HG02840 (cell line): ENCODE results near the gene ANTXR1.

Experiments used
- ATAC-seq: cut with Tn5 transposase; IDR thresholded peaks from one replicate; pipeline ENCODE4 v1.9.1; 2021; ENCODE audit warnings: mild to moderate bottlenecking, moderate library complexity, moderate number of reproducible peaks; ENCODE audit not compliant: unreplicated experiment, low FRiP score

The ANTXR1 gene

GRCh38 chr2:69089998-69090397 lies 77.0 kb downstream of the ANTXR1 start:
- no peak for ATAC-seq

- no peak for ATAC-seq
Observed at GRCh38 chr2:69090820-69091219, 77.8 kb downstream of the ANTXR1 start.

DNA sequence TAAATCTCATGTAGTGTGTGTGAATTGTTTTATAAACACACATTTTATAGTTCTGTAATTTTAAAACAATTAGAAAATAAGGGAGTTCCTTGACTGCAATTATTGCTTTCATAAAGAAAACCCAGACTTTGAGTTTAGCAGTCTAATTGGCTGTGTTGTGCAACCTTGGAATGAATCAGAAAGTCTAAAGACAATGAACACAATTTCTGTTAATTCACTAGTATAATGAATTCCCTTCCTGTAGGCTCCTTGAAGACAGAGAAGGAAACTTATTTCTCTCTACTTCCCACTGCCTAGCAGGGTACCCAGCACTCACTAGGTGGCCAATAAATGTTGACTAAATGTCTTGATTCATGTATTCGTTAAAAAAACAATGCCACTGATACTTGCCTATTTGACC lies 79.9 kb downstream of the ANTXR1 start:
- no peak for ATAC-seq

GRCh38 chr2:69095305-69095704 lies 82.3 kb downstream of the ANTXR1 start:
- ATAC-seq: no peak

- ATAC-seq: no peak
Observed at GRCh38 chr2:69096326-69097095, 83.5 kb downstream of the ANTXR1 start.

DNA sequence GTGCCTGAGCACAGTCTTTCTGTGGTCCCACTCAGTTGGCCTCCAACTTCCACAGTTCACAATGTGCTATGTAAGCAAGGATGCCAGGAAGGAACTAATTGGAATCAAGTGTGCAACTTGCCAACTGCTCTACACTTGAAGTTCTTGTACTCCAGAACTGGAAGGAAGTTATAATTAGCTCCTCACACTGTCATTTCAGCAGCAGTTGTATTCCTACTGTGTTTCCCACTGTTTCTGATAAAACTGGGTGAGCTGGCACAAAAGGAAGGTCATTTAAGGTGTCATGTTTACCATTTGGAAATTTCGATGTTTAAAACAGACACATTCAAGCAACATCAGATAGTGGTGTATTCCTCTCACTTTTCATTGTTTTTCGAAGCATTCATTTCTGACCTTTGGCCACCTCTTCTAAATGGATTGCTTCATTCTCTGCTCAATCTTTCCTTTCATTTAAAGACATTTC lies 84.2 kb downstream of the ANTXR1 start:
- no peak for ATAC-seq

DNA sequence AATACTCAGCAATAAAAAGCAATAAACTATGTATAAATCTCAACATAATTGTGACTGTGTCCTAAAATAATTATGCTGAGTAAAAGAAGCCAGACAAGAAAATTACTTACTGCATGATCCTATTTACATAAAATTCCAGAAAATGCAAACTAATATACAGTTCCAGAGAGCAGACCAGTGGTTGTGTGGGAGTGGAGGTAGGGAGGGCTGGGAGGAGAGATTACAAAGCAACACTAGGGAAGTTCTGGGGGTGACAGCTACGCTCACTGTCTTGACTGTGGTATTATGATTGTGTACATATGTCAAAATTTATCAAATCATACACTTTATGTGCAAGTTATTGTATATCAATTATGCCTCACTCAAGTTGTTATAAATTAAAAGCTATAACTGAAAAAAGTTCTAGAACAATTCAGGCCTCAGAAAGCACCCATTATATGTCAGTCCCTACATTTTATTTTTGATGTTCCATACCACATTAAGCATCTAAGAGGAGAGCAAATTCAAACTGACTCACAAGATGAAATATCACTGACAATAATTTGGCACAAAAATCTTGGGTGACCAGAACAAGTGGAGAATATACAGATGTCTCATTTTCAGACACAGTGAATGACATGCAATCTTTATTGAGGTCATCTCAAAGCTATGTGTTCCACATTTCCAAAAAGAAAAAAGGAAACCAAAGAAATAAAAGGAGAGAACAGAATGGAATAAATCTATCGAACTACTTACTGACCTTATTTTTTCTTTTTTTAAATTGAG lies 85.1 kb downstream of the ANTXR1 start:
- ATAC-seq: no peak

DNA sequence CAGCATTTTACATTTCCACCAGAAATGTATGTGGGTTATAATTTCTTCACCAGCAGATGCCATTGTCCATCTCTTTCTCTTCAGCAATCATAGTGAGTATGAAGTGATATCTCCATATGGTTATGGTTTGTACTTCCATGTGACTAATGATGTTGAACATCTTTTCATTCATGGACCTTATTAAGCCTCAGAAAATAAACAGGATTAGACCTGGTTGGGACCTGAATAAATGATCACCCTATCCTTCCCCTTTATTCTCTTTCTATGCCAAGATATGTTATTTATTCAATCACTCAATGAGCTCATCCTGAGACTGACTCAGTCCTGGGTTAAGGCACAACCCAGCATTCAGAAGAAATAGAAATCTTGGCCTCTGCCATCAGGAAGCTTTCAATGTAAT lies 86.6 kb downstream of the ANTXR1 start:
- no peak for ATAC-seq

- no peak for ATAC-seq
Observed at GRCh38 chr2:69100220-69100723, 87.3 kb downstream of the ANTXR1 start.

- no peak for ATAC-seq
Observed at GRCh38 chr2:69102041-69102593, 89.1 kb downstream of the ANTXR1 start.

- ATAC-seq: no peak
Observed at GRCh38 chr2:69103419-69103818, 90.4 kb downstream of the ANTXR1 start.

- no peak for ATAC-seq
Observed at GRCh38 chr2:69104261-69104660, 91.3 kb downstream of the ANTXR1 start.

DNA sequence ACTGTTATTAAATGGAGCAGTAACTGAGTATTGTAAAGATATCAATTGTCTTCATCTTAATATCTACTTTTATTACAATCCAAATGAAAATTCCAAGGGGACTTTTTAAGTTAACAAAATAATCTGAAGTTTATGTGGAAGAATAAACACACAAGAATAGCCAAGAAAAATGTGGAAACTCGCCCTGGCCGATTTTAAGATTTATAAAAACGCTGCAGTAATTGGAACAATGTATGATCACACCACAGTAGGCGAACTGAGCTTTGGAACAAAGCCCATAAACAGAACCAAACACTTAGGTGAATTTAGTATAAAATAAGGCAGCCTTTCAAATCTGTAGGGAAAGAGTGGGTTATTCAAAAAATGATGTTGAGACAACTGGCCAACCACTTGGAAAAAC lies 96.3 kb downstream of the ANTXR1 start:
- no peak for ATAC-seq

- ATAC-seq: no peak
Observed at GRCh38 chr2:69111076-69111475, 98.1 kb downstream of the ANTXR1 start.

- ATAC-seq: no peak
Observed at GRCh38 chr2:69113627-69114026, 100.6 kb downstream of the ANTXR1 start.

DNA sequence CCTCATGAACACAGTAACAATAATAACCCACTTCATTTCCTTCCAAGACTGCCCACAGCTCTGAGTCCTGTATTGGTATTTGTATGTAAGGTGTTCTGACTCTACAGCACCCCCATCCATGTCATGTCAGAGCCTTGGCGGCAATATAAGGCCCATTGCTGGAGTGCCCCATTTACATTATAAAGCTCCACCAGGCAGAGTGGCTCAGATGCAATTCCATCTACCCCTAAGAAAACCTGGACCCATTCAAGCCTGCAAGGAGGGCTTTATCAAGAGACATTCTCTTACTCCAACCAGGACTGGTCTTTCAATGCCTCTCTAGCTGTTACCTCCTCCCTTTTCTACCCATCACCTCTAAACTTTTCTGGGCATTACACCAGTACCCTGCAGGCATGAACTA lies 101.6 kb downstream of the ANTXR1 start:
- ATAC-seq: no peak

- ATAC-seq: no peak
Observed at GRCh38 chr2:69116438-69116837, 103.5 kb downstream of the ANTXR1 start.

- ATAC-seq: no peak
Observed at GRCh38 chr2:69118609-69119008, 105.6 kb downstream of the ANTXR1 start.

DNA sequence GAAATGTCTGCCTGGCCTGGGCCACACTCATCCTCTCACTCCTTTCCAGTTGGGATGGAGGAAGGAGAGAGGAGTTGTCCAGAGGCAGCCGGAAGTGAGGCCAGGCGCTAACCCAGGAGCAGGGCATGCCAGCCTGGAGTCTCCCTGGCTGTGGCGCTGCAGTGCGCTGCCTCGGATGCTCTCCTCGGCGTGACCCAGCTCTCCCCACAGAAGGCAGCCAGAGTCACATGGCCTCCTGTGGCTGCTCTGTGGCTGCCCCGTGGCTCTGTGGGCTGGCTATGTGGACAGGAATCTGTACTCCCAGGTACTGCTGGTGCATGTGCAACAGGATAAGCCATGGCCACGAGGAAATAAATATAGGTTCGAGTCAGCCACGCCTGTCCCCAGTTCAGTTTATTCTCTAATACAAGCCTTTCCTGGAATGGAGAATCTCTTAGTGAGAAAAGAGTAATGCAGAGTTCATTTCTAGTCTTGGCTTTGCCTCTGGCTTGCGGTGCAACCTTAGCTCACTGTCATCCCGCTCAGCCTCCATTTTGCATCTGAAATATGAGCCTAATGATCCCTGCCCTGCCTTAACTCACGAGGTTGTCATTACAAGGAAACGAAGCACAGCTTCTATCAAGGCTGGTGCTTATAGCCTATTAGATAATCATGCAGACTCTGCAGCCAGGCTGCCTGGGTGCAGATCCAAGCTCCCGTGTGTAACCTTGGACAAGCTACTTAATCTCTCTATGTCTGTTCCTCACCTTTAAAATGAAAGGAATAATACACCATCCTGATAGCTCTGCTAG lies 106.3 kb downstream of the ANTXR1 start:
- no peak for ATAC-seq

DNA sequence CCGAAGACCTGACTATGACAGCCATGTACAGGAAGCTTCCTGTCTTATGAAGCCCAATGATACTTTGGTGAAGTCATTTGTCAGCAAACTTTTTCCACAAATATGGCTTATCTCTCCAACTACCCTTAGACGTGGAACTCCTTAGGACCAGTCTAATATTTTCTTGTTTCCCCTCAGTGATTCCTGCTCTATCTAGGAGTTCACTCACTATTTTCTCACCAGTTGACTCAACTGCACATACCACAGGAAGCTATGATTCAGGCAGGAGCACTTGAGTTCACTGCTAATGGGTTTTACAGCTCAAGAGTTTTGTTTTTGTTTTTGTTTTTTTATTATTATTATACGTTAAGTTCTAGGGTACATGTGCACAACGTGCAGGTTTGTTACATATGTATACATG lies 109.3 kb downstream of the ANTXR1 start:
- no peak for ATAC-seq

DNA sequence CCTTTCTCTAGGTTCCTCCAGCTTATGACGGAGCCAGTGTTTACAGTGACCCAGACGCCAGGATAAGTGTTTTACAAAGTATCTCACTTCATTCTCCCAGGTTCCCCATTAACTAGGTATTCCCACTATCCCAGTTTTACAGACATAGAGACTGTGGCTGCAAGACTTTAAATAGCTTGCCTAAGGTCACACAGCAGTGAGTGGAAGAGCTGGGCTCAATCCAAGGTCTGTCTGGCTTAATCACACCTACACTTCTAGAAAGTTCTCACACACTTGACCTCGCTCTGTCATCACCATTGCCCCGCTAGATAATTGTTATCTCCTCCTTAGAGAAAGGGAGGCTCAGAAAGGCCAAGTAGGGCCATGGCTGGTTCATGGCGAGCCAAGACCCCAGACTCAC lies 110.2 kb downstream of the ANTXR1 start:
- ATAC-seq: no peak
